Osteoblast (primary cell): ENCODE data around the gene SLC7A1. TPM values are rescaled to one million over a fixed set of nuclear protein-coding genes. Genes with fewer than 3 reads are reported as not detected.

Experiments used
- DNase-seq: peaks from one replicate; pipeline ENCODE4 v3.0.0; 2011; ENCODE audit warnings: low spot score, mixed read lengths; ENCODE audit not compliant: insufficient read length; ENCODE audit errors: missing footprints
- H2AFZ ChIP-seq: 2 replicates; pipeline ENCODE4 v1.6.0; 2011; ENCODE audit warnings: mild to moderate bottlenecking, low read length
- H3K27ac ChIP-seq: 2 replicates; pipeline ENCODE4 v1.5.1; 2011; ENCODE audit warnings: mild to moderate bottlenecking, low read depth, low read length, moderate library complexity
- H3K27me3 ChIP-seq: 2 replicates; pipeline ENCODE4 v1.6.0; 2012; ENCODE audit warnings: mild to moderate bottlenecking, control low read depth, inconsistent platforms, low read length, moderate library complexity; ENCODE audit not compliant: insufficient read depth
- H3K36me3 ChIP-seq: 2 replicates; pipeline ENCODE4 v1.5.1; 2011; ENCODE audit warnings: mild to moderate bottlenecking, low read length, control low read depth, moderate library complexity; ENCODE audit not compliant: insufficient read depth
- H3K4me1 ChIP-seq: 2 replicates; pipeline ENCODE4 v1.5.1; 2011; ENCODE audit warnings: mild to moderate bottlenecking, low read length, control low read depth, moderate library complexity; ENCODE audit not compliant: insufficient read depth
- H3K4me2 ChIP-seq: 2 replicates; pipeline ENCODE4 v1.6.0; 2011; ENCODE audit warnings: mild to moderate bottlenecking, low read length; ENCODE audit not compliant: insufficient read depth
- H3K4me3 ChIP-seq: fragments of 200-600 bp; sonication (generic); 3 replicates; pipeline ENCODE4 v1.5.1; 2012; ENCODE audit warnings: mild to moderate bottlenecking, low read length, inconsistent platforms; ENCODE audit not compliant: insufficient read depth
- H3K79me2 ChIP-seq: 2 replicates; pipeline ENCODE4 v1.6.0; 2012; ENCODE audit warnings: mild to moderate bottlenecking, low read length, control low read depth, inconsistent platforms; ENCODE audit not compliant: insufficient read depth
- H3K9me3 ChIP-seq: 2 replicates; pipeline ENCODE4 v1.5.1; 2011; ENCODE audit warnings: low read depth, low read length, control low read depth
- H4K20me1 ChIP-seq: 2 replicates; pipeline ENCODE4 v1.6.0; 2012; ENCODE audit warnings: mild to moderate bottlenecking, low read length, control low read depth; ENCODE audit not compliant: insufficient read depth
- CTCF ChIP-seq: IDR thresholded peaks from 2 replicates; pipeline ENCODE4 v1.5.1; 2011; ENCODE audit warnings: mild to moderate bottlenecking, low read depth, low read length, moderate library complexity; ENCODE audit errors: extremely low read depth
- total RNA-seq: library from RNA; depleted of rRNA; stranded (reverse); fragments of >200 nt; gene quantifications from 2 replicates; pipeline ENCODE4 v1.2.3, GENCODE V29; 2012

The SLC7A1 gene
- total RNA-seq, 1 donor: 25.7 TPM

GRCh38 chr13:29566206-29566605 lies 29.3 kb downstream of the SLC7A1 start:
- H3K27me3 ChIP-seq: no peaks in the 10 kb centered on the region
- H3K4me1 ChIP-seq: peaks cover 16% of the 10 kb centered on the region
- H3K36me3 ChIP-seq: no peaks in the 10 kb centered on the region
- H3K4me3 ChIP-seq: no peak overlapping the region
- H3K27ac ChIP-seq: no peak overlapping the region
- TF ChIP-seq CTCF: no peak
- peaks cover 62% of the 10 kb centered on the region for H4K20me1 ChIP-seq
- H3K9me3 ChIP-seq: no peaks in the 10 kb centered on the region
- H2AFZ ChIP-seq: no peak overlapping the region
- no peak overlapping the region for H3K4me2 ChIP-seq
- no peak for DNase-seq
- H3K79me2 ChIP-seq: peaks cover 99% of the 10 kb centered on the region

GRCh38 chr13:29564818-29565217 lies 30.7 kb downstream of the SLC7A1 start:
- DNase-seq: no peak
- Histone ChIP-seq H3K27me3 (no peaks in the 10 kb centered on the region), H2AFZ (no peak overlapping the region), H3K4me3 (no peak overlapping the region), H3K4me2 (no peak overlapping the region), H3K36me3 (no peaks in the 10 kb centered on the region), H4K20me1 (peaks cover 60% of the 10 kb centered on the region), H3K79me2 (peaks cover 96% of the 10 kb centered on the region), H3K27ac (no peak overlapping the region), H3K4me1 (peaks cover 16% of the 10 kb centered on the region), H3K9me3 (no peaks in the 10 kb centered on the region)
- peak; percentile 14 for TF ChIP-seq CTCF

GRCh38 chr13:29564373-29564772 lies 31.1 kb downstream of the SLC7A1 start:
- no peaks in the 10 kb centered on the region for H3K36me3 ChIP-seq
- no peaks in the 10 kb centered on the region for H3K27me3 ChIP-seq
- H3K4me1 ChIP-seq: peaks cover 16% of the 10 kb centered on the region
- no peaks in the 10 kb centered on the region for H3K9me3 ChIP-seq
- no peak overlapping the region for H3K4me3 ChIP-seq
- DNase-seq: no peak
- no peak overlapping the region for H3K4me2 ChIP-seq
- no peak for TF ChIP-seq CTCF
- peaks cover 92% of the 10 kb centered on the region for H3K79me2 ChIP-seq
- no peak overlapping the region for H2AFZ ChIP-seq
- peak overlapping the region; percentile 11 for H3K27ac ChIP-seq
- H4K20me1 ChIP-seq: peaks cover 55% of the 10 kb centered on the region

GRCh38 chr13:29563941-29564340 lies 31.5 kb downstream of the SLC7A1 start:
- Histone ChIP-seq H3K36me3 (no peaks in the 10 kb centered on the region), H3K27ac (peak overlapping the region; percentile 11), H3K4me1 (peaks cover 16% of the 10 kb centered on the region), H3K4me2 (no peak overlapping the region), H3K27me3 (no peaks in the 10 kb centered on the region), H4K20me1 (peaks cover 51% of the 10 kb centered on the region), H3K4me3 (no peak overlapping the region), H3K9me3 (no peaks in the 10 kb centered on the region), H3K79me2 (peaks cover 88% of the 10 kb centered on the region), H2AFZ (no peak overlapping the region)
- DNase-seq: no peak
- no peak for TF ChIP-seq CTCF
